HepG2 (cell line): ENCODE data around the gene EDAR. TPM values are rescaled to one million over a fixed set of nuclear protein-coding genes. Genes with fewer than 3 reads are reported as not detected.

Experiments used
- ATAC-seq: fragments of 200-7000 bp; cut with Tn5 transposase; 3 replicates; pipeline ENCODE4 v1.9.1; 2020; ENCODE audit warnings: mild to moderate bottlenecking, moderate library complexity
- BruUV-seq: library from RNA; stranded (reverse); fragments of 400-500 nt; replicated peaks from 2 replicates; lab custom pipeline; 2021; lab: Mats Ljungman, UMichigan
- CTCF ChIA-PET: fragments of 300-600 bp; formaldehyde crosslinking; extraction: SDS; loops from one replicate; lab custom pipeline; 2021; ENCODE audit warnings: low total read pairs, inconsistent platforms, low intra/inter-chr PET ratio; lab: Yijun Ruan, JAX
- POLR2A ChIA-PET: fragments of 350-600 bp; sonication (Branson Sonifier 250); formaldehyde crosslinking; loops from one replicate; lab custom pipeline; 2020; ENCODE audit warnings: antibody characterized with exemption, inconsistent platforms; lab: Yijun Ruan, JAX
- DNase-seq: peaks from one replicate; pipeline ENCODE4 v3.0.0-alpha.2; 2015; ENCODE audit warnings: low spot score
- FAIRE-seq: peaks from 3 replicates; lab custom pipeline; 2011; peaks lifted over from hg19 to GRCh38; lab: Jason Lieb, UNC
- H2AFZ ChIP-seq: one replicate; pipeline ENCODE4 v1.6.1; 2011; ENCODE audit warnings: low read length, inconsistent platforms
- H3K27ac ChIP-seq: fragments of 300-600 bp; 3 replicates; pipeline ENCODE4 v1.8.0; 2011; ENCODE audit warnings: mixed run types, mild to moderate bottlenecking, mixed read lengths, low read length, inconsistent platforms; ENCODE audit not compliant: insufficient read depth; ENCODE audit errors: extremely low read length
- H3K27me3 ChIP-seq, 2 experiments: fragments of 200-600 bp in 1 of 2; 2 replicates in 1 of 2; 3 replicates in 1 of 2; pipeline versions ENCODE4 v1.6.0 to v1.8.0; 2011; ENCODE audit warnings: low read length in 2 of 2, mild to moderate bottlenecking in 2 of 2, moderate library complexity in 2 of 2, inconsistent platforms in 1 of 2; ENCODE audit not compliant: insufficient read depth in 2 of 2, control insufficient read depth in 1 of 2
- H3K36me3 ChIP-seq, 2 experiments: fragments of 200-600 bp in 1 of 2; replicated peaks in 1 of 2; 2 replicates in 1 of 2; 3 replicates in 1 of 2; pipeline versions ENCODE4 v1.5.1 to v1.8.0; 2011; ENCODE audit warnings: low read length in 2 of 2, inconsistent platforms in 1 of 2; ENCODE audit not compliant: insufficient read depth in 2 of 2, control insufficient read depth in 1 of 2
- H3K4me1 ChIP-seq: 2 replicates; pipeline ENCODE4 v1.5.1; 2012; ENCODE audit warnings: low read length, inconsistent platforms; ENCODE audit not compliant: insufficient read depth
- H3K4me2 ChIP-seq: 2 replicates; pipeline ENCODE4 v1.6.0; 2011; ENCODE audit warnings: low read depth, low read length, inconsistent platforms
- H3K4me3 ChIP-seq, 3 experiments: fragments of 200-600 bp in 1 of 3; sonication (generic), shearing (Covaris generic) in 1 of 3; replicated peaks in 1 of 3; 2 replicates each; pipeline ENCODE4 v1.5.1; 2011 to 2016; ENCODE audit warnings: low read length in 3 of 3, inconsistent platforms in 2 of 3, low read depth in 2 of 3, mild to moderate bottlenecking in 2 of 3, control low read depth in 1 of 3, mixed read lengths in 1 of 3; ENCODE audit not compliant: insufficient read depth in 1 of 3
- H3K79me2 ChIP-seq: one replicate; pipeline ENCODE4 v1.6.1; 2011; ENCODE audit warnings: low read length, inconsistent platforms; ENCODE audit not compliant: insufficient read depth
- H3K9ac ChIP-seq: 2 replicates; pipeline ENCODE4 v1.6.0; 2011; ENCODE audit warnings: mild to moderate bottlenecking, low read depth, low read length, inconsistent platforms; ENCODE audit not compliant: insufficient read depth
- H3K9me3 ChIP-seq: 2 replicates; pipeline ENCODE4 v1.5.1; 2012; ENCODE audit warnings: mild to moderate bottlenecking, low read length
- H4K20me1 ChIP-seq: 2 replicates; pipeline ENCODE4 v1.6.0; 2011; ENCODE audit warnings: inconsistent platforms, mild to moderate bottlenecking, low read length, moderate library complexity; ENCODE audit not compliant: insufficient read depth
- ATF6 ChIP-seq: sonication (generic); formaldehyde crosslinking; conservative IDR thresholded peaks from 2 replicates; pipeline ENCODE4 v1.4.0; 2020; ENCODE audit warnings: missing genetic modification reagents
- BHLHE40 ChIP-seq: IDR thresholded peaks from 2 replicates; pipeline ENCODE4 v1.6.1; 2011; ENCODE audit warnings: low read length, improper control_type of control experiment
- GATAD2A ChIP-seq: IDR thresholded peaks from 2 replicates; pipeline ENCODE4 v1.6.1; 2016
- IRX3 ChIP-seq: sonication (generic); formaldehyde crosslinking; IDR thresholded peaks from 2 replicates; pipeline ENCODE4 v1.8.1; 2023; ENCODE audit warnings: mild to moderate bottlenecking, low read depth, missing genetic modification reagents, borderline replicate concordance
- KMT2B ChIP-seq: IDR thresholded peaks from 2 replicates; pipeline ENCODE4 v1.6.1; 2016; ENCODE audit warnings: missing genetic modification reagents, missing compliant biosample characterization
- MIER2 ChIP-seq: IDR thresholded peaks from 2 replicates; pipeline ENCODE4 v1.6.1; 2016; ENCODE audit warnings: missing biosample characterization, missing genetic modification reagents
- NFKB2 ChIP-seq: sonication (generic); formaldehyde crosslinking; IDR thresholded peaks from 2 replicates; pipeline ENCODE4 v1.4.0; 2020; ENCODE audit warnings: missing genetic modification reagents, borderline replicate concordance
- PTBP1 ChIP-seq: fragments of 200-400 bp; formaldehyde crosslinking; IDR thresholded peaks from 2 replicates; pipeline ENCODE4 v1.6.1; 2018; ENCODE audit warnings: low read length, low read depth; ENCODE audit not compliant: poor library complexity, severe bottlenecking
- RFX5 ChIP-seq: IDR thresholded peaks from 2 replicates; pipeline ENCODE4 v1.6.1; 2011; ENCODE audit warnings: low read depth, low read length, improper control_type of control experiment
- SETDB1 ChIP-seq: sonication (generic); formaldehyde crosslinking; IDR thresholded peaks from 2 replicates; pipeline ENCODE4 v1.5.1; 2020; ENCODE audit warnings: missing genetic modification reagents, mild to moderate bottlenecking, borderline replicate concordance
- SP1 ChIP-seq, 2 experiments: fragments of 450-650 bp in 1 of 2; sonication (generic) in 1 of 2; formaldehyde crosslinking in 1 of 2; IDR thresholded peaks; 2 replicates each; pipeline versions ENCODE4 v1.4.0 to v1.6.1; 2016 to 2020; ENCODE audit warnings: missing genetic modification reagents in 1 of 2
- SPEN ChIP-seq: sonication (generic); formaldehyde crosslinking; IDR thresholded peaks from 2 replicates; pipeline ENCODE4 v1.5.1; 2020; ENCODE audit warnings: low read depth, mild to moderate bottlenecking, missing genetic modification reagents
- TBL1XR1 ChIP-seq: fragments of 150-350 bp; IDR thresholded peaks from 2 replicates; pipeline ENCODE4 v1.6.1; 2014; ENCODE audit warnings: borderline replicate concordance, low read length; ENCODE audit not compliant: partially characterized antibody
- YEATS2 ChIP-seq: sonication (generic); formaldehyde crosslinking; IDR thresholded peaks from 2 replicates; pipeline ENCODE4 v1.4.0; 2020; ENCODE audit warnings: missing genetic modification reagents, borderline replicate concordance
- ZKSCAN5 ChIP-seq: sonication (generic); formaldehyde crosslinking; IDR thresholded peaks from 2 replicates; pipeline ENCODE4 v1.5.1; 2020; ENCODE audit warnings: mild to moderate bottlenecking, missing genetic modification reagents
- ZNF558 ChIP-seq: sonication (generic); formaldehyde crosslinking; IDR thresholded peaks from 2 replicates; pipeline ENCODE4 v1.9.0; 2022; ENCODE audit warnings: mild to moderate bottlenecking, missing genetic modification reagents, borderline replicate concordance
- ZNF570 ChIP-seq: sonication (generic); formaldehyde crosslinking; IDR thresholded peaks from 2 replicates; pipeline ENCODE4 v1.4.0; 2020; ENCODE audit warnings: mild to moderate bottlenecking, missing genetic modification reagents, borderline replicate concordance
- ZNF879 ChIP-seq: sonication (generic); formaldehyde crosslinking; IDR thresholded peaks from 2 replicates; pipeline ENCODE4 v1.8.1; 2023; ENCODE audit warnings: missing genetic modification reagents
- WGBS: methylation state at CpG from one replicate; pipeline ENCODE4 v1.1.6; 2017; ENCODE audit warnings: low lambda C conversion rate; 5-methylcytosine and 5-hydroxymethylcytosine counted together
- in situ Hi-C: cut with HindIII; loops from 2 replicates; pipeline ENCODE4 v1.10.0; 2017; ENCODE audit warnings: low pct_unique_long_range_greater_than_20kb; ENCODE audit not compliant: extremely low pct_ligation_motif_present
- intact Hi-C: fragments of 100-400 bp; cut with micrococcal nuclease; formaldehyde crosslinking; loops from one replicate; pipeline ENCODE4 v1.10.0; 2022; ENCODE audit not compliant: unreplicated experiment
- polyA plus RNA-seq, 8 experiments: library from polyadenylated mRNA; depleted of rRNA in 3 of 8; stranded (reverse) in 7 of 8; unstranded in 1 of 8; fragments of >200 nt; fragmentation: Illumina TruSeq in 4 of 8; extraction: Trizol in 4 of 8; gene quantifications; 2 replicates each; pipeline versions ENCODE4 v1.2.1 to v1.2.3, GENCODE V29; 2011 to 2016; ENCODE audit warnings: low read depth in 4 of 8, missing spikeins in 1 of 8, mixed read lengths in 1 of 8; ENCODE audit not compliant: insufficient read depth in 1 of 8
- total RNA-seq, 5 experiments: library from RNA; depleted of rRNA; stranded (reverse); fragments of >200 nt; fragmentation: Illumina TruSeq; extraction: Trizol; gene quantifications; 2 replicates each; pipeline ENCODE4 v1.2.3, GENCODE V29; 2016; ENCODE audit warnings: low read depth in 1 of 5

Gene EDAR
- total and polyA plus RNA-seq, 2 of the 13 experiments (the other 11 are each of a cell fraction or from before 2014, with no cell fraction given): not detected

- ATAC-seq (no peak), FAIRE-seq (no peak), DNase-seq (no peak)
- Histone ChIP-seq H4K20me1 (no peaks in the 10 kb centered on the region), H3K4me2 (no peak overlapping the region), H3K79me2 (no peaks in the 10 kb centered on the region), H3K9me3 (no peaks in the 10 kb centered on the region), H3K27ac (no peak overlapping the region), H3K27me3 (peaks cover 3 to 76% of the 10 kb centered on the region in 2 experiments; a peak in 4 of 5 replicates), H3K9ac (no peak overlapping the region), H3K4me3 (no peak overlapping the region), H3K4me1 (peaks cover 31% of the 10 kb centered on the region), H3K36me3 (no peaks in the 10 kb centered on the region), H2AFZ (no peak overlapping the region)
- BruUV-seq: no TSS peak
- intact Hi-C loops: no loop called here
- in situ Hi-C loops: no loop called here
- WGBS: 78% methylated on average over 10 of the region's 13 CpGs
- ChIA-PET POLR2A (no interaction called here), CTCF (no interaction called here)
- no peak for TF ChIP-seq YEATS2
- no peak for TF ChIP-seq ZNF879
- TF ChIP-seq NFKB2: no peak
- TF ChIP-seq PTBP1: no peak
- TF ChIP-seq KMT2B (CRISPR knock-in tag): no peak
- TF ChIP-seq GATAD2A: no peak
- TF ChIP-seq BHLHE40: no peak
- TF ChIP-seq ATF6 (CRISPR knock-in tag): no peak
- no peak for TF ChIP-seq SP1 (IDR thresholded peaks at IDR 0.05)
- no peak for TF ChIP-seq SP1 (CRISPR knock-in tag; IDR thresholded peaks at IDR 0.05)
- no peak for TF ChIP-seq SETDB1 (CRISPR knock-in tag)
- no peak for TF ChIP-seq SPEN (CRISPR knock-in tag)
- no peak for TF ChIP-seq ZNF570 (CRISPR knock-in tag)
- TF ChIP-seq ZKSCAN5 (CRISPR knock-in tag): no peak
- no peak for TF ChIP-seq MIER2 (CRISPR knock-in tag)
- TF ChIP-seq TBL1XR1: no peak
- TF ChIP-seq IRX3 (CRISPR knock-in tag): no peak
- no peak for TF ChIP-seq ZNF558 (CRISPR knock-in tag)
- no peak for TF ChIP-seq RFX5
- TF ChIP-seq, all 625 proteins: peak for 0
Observed at GRCh38 chr2:108983610-108984009, 5.4 kb downstream of the EDAR start.
